ENCODE results near the gene RPS19. TPM values are rescaled to one million over a fixed set of nuclear protein-coding genes. Genes with fewer than 3 reads are reported as not detected.

The RPS19 gene
- total and polyA plus RNA-seq, 2 experiments from 2014 or later: 840 to 1,425 TPM

DNA sequence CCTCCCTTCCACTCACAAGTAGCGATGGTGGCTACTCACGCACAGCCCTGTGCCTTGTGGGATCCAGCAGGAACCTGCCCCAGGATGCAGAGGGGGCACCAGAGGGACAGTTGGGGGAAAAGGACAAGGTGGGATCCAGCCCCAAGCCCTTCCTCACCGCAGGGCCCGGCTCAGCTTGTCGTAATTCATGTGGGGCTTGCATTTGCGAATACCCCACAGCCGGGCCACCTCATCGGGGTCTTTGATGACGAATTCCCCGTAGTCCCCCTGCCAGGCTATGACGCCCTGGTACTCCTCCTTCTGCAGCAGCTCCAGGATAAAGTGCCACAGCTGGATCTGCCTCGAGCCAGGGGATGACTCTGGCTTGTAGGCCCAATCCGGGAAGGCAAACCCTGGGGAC lies 49.7 kb downstream of the RPS19 start:
- Histone ChIP-seq H4K20me1 (ENCODE audit: insufficient read depth, poor library complexity, severe bottlenecking) (no peaks in the 10 kb centered on the region), H3K4me3 (no peak overlapping the region), H3K9me2 (replicated peaks; ENCODE audit: insufficient read depth) (no peaks in the 10 kb centered on the region), H3K4me1 (ENCODE audit: insufficient read depth) (peaks cover 6% of the 10 kb centered on the region), H3K36me3 (replicated peaks; ENCODE audit: insufficient read depth, low read depth) (no peaks in the 10 kb centered on the region), H3K79me2 (no peaks in the 10 kb centered on the region), H3K27ac (no peak overlapping the region), H3K4me2 (no peak overlapping the region), H3K9me3 (ENCODE audit: low read depth) (no peaks in the 10 kb centered on the region), H3K27me3 (peaks cover 38% of the 10 kb centered on the region), H2AFZ (no peak overlapping the region)
- TF ChIP-seq, protein P1, sequence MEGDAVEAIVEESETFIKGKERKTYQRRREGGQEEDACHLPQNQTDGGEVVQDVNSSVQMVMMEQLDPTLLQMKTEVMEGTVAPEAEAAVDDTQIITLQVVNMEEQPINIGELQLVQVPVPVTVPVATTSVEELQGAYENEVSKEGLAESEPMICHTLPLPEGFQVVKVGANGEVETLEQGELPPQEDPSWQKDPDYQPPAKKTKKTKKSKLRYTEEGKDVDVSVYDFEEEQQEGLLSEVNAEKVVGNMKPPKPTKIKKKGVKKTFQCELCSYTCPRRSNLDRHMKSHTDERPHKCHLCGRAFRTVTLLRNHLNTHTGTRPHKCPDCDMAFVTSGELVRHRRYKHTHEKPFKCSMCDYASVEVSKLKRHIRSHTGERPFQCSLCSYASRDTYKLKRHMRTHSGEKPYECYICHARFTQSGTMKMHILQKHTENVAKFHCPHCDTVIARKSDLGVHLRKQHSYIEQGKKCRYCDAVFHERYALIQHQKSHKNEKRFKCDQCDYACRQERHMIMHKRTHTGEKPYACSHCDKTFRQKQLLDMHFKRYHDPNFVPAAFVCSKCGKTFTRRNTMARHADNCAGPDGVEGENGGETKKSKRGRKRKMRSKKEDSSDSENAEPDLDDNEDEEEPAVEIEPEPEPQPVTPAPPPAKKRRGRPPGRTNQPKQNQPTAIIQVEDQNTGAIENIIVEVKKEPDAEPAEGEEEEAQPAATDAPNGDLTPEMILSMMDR (IDR thresholded peaks at IDR 0.05; ENCODE audit: poor library complexity): no peak
- TF ChIP-seq EZH2phosphoT487 (IDR thresholded peaks at IDR 0.05; ENCODE audit: low read depth, severe bottlenecking, unreplicated experiment) (no peak), EZH2 (IDR thresholded peaks at IDR 0.05; ENCODE audit: borderline replicate concordance) (no peak)
- 81% methylated on average over 13 of the region's 13 CpGs for WGBS (ENCODE audit: low lambda C conversion rate, missing lambda C conversion rate)
- DNase-seq (ENCODE audit: low spot score): no peak

DNA sequence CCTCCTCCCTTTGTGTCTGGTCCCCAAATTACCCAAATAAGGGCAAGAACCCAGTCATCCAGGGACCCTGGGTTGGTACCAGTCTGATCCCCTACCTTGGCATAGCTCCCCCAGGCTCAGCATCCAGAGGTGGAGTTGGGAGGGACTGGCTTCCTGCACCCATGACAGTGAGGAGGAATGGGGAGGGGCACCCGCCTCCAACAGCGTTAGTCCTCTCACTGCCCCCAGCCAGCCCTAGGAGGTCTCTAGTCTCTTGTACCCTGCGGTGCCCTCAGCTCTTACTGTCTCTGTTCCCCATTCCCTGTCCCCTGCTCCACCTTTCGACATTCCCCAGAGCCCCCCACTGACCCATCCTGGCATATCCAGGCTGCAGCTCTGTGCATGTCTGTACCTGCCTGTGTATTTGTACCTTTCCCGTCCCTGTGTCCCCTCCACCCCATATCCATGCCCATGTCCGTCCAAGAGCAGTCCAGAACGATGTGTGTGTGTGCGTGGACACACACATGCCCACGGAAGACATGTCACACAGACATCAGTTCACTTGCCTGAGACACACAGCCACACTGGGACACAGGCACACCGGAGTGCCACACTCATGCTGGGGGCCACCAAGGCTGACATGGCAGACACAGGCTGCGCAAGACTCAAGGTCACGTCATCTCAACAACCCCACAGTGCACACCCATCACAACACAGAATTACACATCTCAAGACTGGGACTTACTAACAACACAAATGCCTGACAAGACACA lies 50.4 kb downstream of the RPS19 start:
- Histone ChIP-seq H3K4me1 (ENCODE audit: insufficient read depth) (no peaks in the 10 kb centered on the region), H4K20me1 (ENCODE audit: insufficient read depth, poor library complexity, severe bottlenecking) (no peaks in the 10 kb centered on the region), H3K36me3 (replicated peaks; ENCODE audit: insufficient read depth, low read depth) (no peaks in the 10 kb centered on the region), H2AFZ (no peak overlapping the region), H3K9me3 (ENCODE audit: low read depth) (no peaks in the 10 kb centered on the region), H3K27me3 (peaks cover 42% of the 10 kb centered on the region), H3K9me2 (replicated peaks; ENCODE audit: insufficient read depth) (no peaks in the 10 kb centered on the region), H3K27ac (no peak overlapping the region), H3K79me2 (no peaks in the 10 kb centered on the region), H3K4me2 (no peak overlapping the region), H3K4me3 (no peak overlapping the region)
- DNase-seq (ENCODE audit: low spot score): no peak
- 73% methylated on average over 12 of the region's 12 CpGs for WGBS (ENCODE audit: low lambda C conversion rate, missing lambda C conversion rate)
- TF ChIP-seq EZH2phosphoT487 (IDR thresholded peaks at IDR 0.05; ENCODE audit: low read depth, severe bottlenecking, unreplicated experiment) (no peak), EZH2 (IDR thresholded peaks at IDR 0.05; ENCODE audit: borderline replicate concordance) (no peak)
- TF ChIP-seq, protein P1 (IDR thresholded peaks at IDR 0.05; ENCODE audit: poor library complexity): no peak

DNA sequence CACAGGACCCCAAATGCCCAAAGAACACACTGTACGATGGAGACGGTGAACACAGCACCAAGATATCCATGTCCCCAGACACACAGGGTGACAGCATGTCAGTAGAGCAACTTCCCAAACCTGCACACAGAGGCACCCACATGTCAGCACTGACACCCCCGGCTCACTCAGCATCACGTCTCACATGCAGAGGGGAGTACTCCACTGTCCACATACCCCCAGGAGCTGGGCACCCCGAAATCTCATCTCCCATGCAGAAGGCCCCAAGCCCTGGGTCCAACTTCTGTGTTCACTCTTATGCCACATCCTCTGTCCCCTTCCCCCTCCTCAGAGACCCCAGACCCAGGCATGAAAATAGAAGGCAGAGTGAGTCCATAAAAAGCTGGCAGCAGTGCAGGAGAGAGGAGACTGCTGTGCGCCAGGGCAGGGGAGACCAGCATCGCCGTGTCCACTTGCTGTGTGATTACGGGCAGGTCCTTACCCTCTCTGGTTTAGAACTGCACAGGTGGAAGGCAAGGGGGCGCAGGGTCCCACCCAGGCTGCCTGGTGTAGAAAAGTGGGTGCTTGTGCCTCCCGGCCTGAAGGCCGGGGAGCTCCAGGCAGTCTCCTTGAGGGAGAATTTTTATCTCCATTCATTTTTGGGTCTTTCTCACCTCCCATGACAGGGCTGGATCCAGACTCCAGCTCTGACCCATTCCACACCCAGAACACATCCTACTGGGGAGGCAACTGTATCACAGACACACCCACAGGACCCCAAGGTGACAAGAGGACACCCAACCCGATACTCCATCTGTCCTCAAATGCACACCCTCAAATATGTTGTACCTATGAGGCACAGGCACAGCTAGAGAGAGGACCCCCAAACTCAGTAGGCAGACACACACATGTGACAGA lies 51.2 kb downstream of the RPS19 start:
- H3K4me3 ChIP-seq: no peak overlapping the region
- 88% methylated on average over 12 of the region's 13 CpGs for WGBS (ENCODE audit: low lambda C conversion rate, missing lambda C conversion rate)
- no peaks in the 10 kb centered on the region for H3K36me3 ChIP-seq (replicated peaks; ENCODE audit: insufficient read depth, low read depth)
- TF ChIP-seq EZH2phosphoT487 (IDR thresholded peaks at IDR 0.05; ENCODE audit: low read depth, severe bottlenecking, unreplicated experiment) (no peak), EZH2 (IDR thresholded peaks at IDR 0.05; ENCODE audit: borderline replicate concordance) (no peak)
- TF ChIP-seq, protein P1 (IDR thresholded peaks at IDR 0.05; ENCODE audit: poor library complexity): no peak
- H3K27me3 ChIP-seq: peaks cover 50% of the 10 kb centered on the region
- no peaks in the 10 kb centered on the region for H3K9me2 ChIP-seq (replicated peaks; ENCODE audit: insufficient read depth)
- no peak for DNase-seq (ENCODE audit: low spot score)
- H2AFZ ChIP-seq: no peak overlapping the region
- H3K9me3 ChIP-seq (ENCODE audit: low read depth): no peaks in the 10 kb centered on the region
- no peaks in the 10 kb centered on the region for H4K20me1 ChIP-seq (ENCODE audit: insufficient read depth, poor library complexity, severe bottlenecking)
- H3K4me1 ChIP-seq (ENCODE audit: insufficient read depth): no peaks in the 10 kb centered on the region
- no peak overlapping the region for H3K27ac ChIP-seq
- H3K79me2 ChIP-seq: no peaks in the 10 kb centered on the region
- no peak overlapping the region for H3K4me2 ChIP-seq

All from hepatocyte (in vitro differentiated cells).